Measurements from ENCODE around the gene ADAM11. TPM values are rescaled to one million over a fixed set of nuclear protein-coding genes. Genes with fewer than 3 reads are reported as not detected.

Gene ADAM11
- polyA plus RNA-seq, 1 donor (not counting 4 experiments of a cell fraction or from before 2014, with no cell fraction given) = 0.03 TPM

DNA sequence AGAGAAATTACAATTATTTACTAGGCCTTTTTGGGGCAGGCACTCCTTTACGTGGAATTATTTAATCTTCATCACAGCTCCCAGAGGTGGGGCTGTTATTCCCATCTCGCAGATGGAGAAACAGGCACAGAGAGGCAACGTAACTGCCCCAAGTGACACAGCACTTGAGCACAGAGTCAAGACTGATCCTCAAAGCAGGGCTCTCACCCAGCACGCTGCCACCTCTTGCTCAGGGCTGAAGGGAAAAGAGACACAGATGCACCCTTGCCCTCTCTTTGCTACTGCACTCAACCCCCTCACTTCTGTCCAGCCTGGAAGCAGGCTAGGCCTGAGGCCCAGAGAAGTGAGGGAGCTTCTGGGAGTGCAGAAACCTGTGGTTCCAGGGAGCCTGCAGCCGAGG is 4.4 kb downstream of the ADAM11 start:
- no peaks in the 10 kb centered on the region for H3K36me3 ChIP-seq (ENCODE audit: control insufficient read depth in 2 of 2, extremely low read depth in 1 of 2, insufficient read depth in 2 of 2, low read length in 2 of 2)
- no peaks in the 10 kb centered on the region for H3K4me1 ChIP-seq (ENCODE audit: control insufficient read depth, extremely low read depth, insufficient read depth, low read length)
- dilution Hi-C loops (cut with MboI; ENCODE audit: extremely low pct_ligation_motif_present, low sequenced_read_pairs) = no loop called here
- FAIRE-seq (no peak), DNase-seq (ENCODE audit: low read depth, low spot score) (no peak)
- H3K27me3 ChIP-seq (ENCODE audit: control insufficient read depth, extremely low read depth, insufficient read depth, low read length) = peaks cover 37% of the 10 kb centered on the region
- H3K4me2 ChIP-seq (ENCODE audit: control insufficient read depth, extremely low read depth, insufficient read depth, low read depth, low read length) = no peak overlapping the region
- no peaks in the 10 kb centered on the region for H4K20me1 ChIP-seq (ENCODE audit: control insufficient read depth, extremely low read depth, insufficient read depth, low read length)
- TF ChIP-seq, protein P1, sequence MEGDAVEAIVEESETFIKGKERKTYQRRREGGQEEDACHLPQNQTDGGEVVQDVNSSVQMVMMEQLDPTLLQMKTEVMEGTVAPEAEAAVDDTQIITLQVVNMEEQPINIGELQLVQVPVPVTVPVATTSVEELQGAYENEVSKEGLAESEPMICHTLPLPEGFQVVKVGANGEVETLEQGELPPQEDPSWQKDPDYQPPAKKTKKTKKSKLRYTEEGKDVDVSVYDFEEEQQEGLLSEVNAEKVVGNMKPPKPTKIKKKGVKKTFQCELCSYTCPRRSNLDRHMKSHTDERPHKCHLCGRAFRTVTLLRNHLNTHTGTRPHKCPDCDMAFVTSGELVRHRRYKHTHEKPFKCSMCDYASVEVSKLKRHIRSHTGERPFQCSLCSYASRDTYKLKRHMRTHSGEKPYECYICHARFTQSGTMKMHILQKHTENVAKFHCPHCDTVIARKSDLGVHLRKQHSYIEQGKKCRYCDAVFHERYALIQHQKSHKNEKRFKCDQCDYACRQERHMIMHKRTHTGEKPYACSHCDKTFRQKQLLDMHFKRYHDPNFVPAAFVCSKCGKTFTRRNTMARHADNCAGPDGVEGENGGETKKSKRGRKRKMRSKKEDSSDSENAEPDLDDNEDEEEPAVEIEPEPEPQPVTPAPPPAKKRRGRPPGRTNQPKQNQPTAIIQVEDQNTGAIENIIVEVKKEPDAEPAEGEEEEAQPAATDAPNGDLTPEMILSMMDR (optimal IDR thresholded peaks at IDR 0.05 in 1 of 3, IDR thresholded peaks at IDR 0.05 in 1 of 3, conservative IDR thresholded peaks at IDR 0.05 in 1 of 3; ENCODE audit: extremely low read depth in 1 of 3, insufficient read depth in 2 of 3, low read length in 3 of 3) = no peak
- no peak for TF ChIP-seq EZH2 (IDR thresholded peaks at IDR 0.05; ENCODE audit: low read length)
- no peak overlapping the region for H2AFZ ChIP-seq (ENCODE audit: control insufficient read depth, low read length)
- no peaks in the 10 kb centered on the region for H3K9me3 ChIP-seq (ENCODE audit: control insufficient read depth, low read depth, low read length)
- no peaks in the 10 kb centered on the region for H3K79me2 ChIP-seq (ENCODE audit: control insufficient read depth, insufficient read depth, low read length)
- H3K9me1 ChIP-seq (ENCODE audit: control insufficient read depth, extremely low read depth, insufficient read depth, low read length) = no peaks in the 10 kb centered on the region
- H3K9ac ChIP-seq (ENCODE audit: control insufficient read depth, extremely low read depth, insufficient read depth, low read length) = no peak overlapping the region
- H3K4me3 ChIP-seq (ENCODE audit: control insufficient read depth in 2 of 3, extremely low read depth in 1 of 3, insufficient read depth in 2 of 3, low read depth in 1 of 3, low read length in 3 of 3) = no peak overlapping the region
- no peak overlapping the region for H3K27ac ChIP-seq (ENCODE audit: control insufficient read depth, insufficient read depth, low read length)

DNA sequence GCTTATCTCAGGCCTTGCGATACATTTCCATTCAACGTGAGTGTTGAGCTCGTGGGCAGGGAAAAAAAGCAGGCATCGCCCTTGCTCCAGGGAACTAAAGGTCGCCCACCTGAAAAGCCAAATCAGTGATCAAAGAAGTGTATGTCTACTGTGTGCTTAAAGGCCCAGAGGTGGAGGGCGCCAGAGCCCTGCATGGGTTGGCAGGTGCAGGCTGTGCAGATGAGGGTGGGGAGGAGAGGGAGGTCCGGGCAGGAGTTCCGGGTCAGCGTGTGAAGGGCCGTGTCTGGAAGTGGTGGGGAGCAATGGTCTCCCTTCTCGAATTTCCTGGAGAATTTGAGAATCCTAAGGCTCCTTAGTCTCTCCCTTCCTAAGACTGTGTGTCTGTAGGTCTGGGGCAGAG is 7.2 kb downstream of the ADAM11 start:
- Histone ChIP-seq H3K4me2 (ENCODE audit: control insufficient read depth, extremely low read depth, insufficient read depth, low read depth, low read length) (no peak overlapping the region), H3K4me1 (ENCODE audit: control insufficient read depth, extremely low read depth, insufficient read depth, low read length) (no peaks in the 10 kb centered on the region), H3K9me3 (ENCODE audit: control insufficient read depth, low read depth, low read length) (no peaks in the 10 kb centered on the region), H2AFZ (ENCODE audit: control insufficient read depth, low read length) (no peak overlapping the region), H3K79me2 (ENCODE audit: control insufficient read depth, insufficient read depth, low read length) (no peaks in the 10 kb centered on the region), H4K20me1 (ENCODE audit: control insufficient read depth, extremely low read depth, insufficient read depth, low read length) (no peaks in the 10 kb centered on the region), H3K9me1 (ENCODE audit: control insufficient read depth, extremely low read depth, insufficient read depth, low read length) (no peaks in the 10 kb centered on the region), H3K27ac (ENCODE audit: control insufficient read depth, insufficient read depth, low read length) (no peak overlapping the region), H3K36me3 (ENCODE audit: control insufficient read depth in 2 of 2, extremely low read depth in 1 of 2, insufficient read depth in 2 of 2, low read length in 2 of 2) (no peaks in the 10 kb centered on the region), H3K27me3 (ENCODE audit: control insufficient read depth, extremely low read depth, insufficient read depth, low read length) (peaks cover 16% of the 10 kb centered on the region), H3K9ac (ENCODE audit: control insufficient read depth, extremely low read depth, insufficient read depth, low read length) (no peak overlapping the region), H3K4me3 (ENCODE audit: control insufficient read depth in 2 of 3, extremely low read depth in 1 of 3, insufficient read depth in 2 of 3, low read depth in 1 of 3, low read length in 3 of 3) (no peak overlapping the region)
- dilution Hi-C loops (cut with MboI; ENCODE audit: extremely low pct_ligation_motif_present, low sequenced_read_pairs) = no loop called here
- no peak for TF ChIP-seq EZH2 (IDR thresholded peaks at IDR 0.05; ENCODE audit: low read length)
- TF ChIP-seq, protein P1 (optimal IDR thresholded peaks at IDR 0.05 in 1 of 3, IDR thresholded peaks at IDR 0.05 in 1 of 3, conservative IDR thresholded peaks at IDR 0.05 in 1 of 3; ENCODE audit: extremely low read depth in 1 of 3, insufficient read depth in 2 of 3, low read length in 3 of 3) = no peak
- FAIRE-seq (no peak), DNase-seq (ENCODE audit: low read depth, low spot score) (no peak)
